ENCODE measurements around the gene CORO7. TPM values are rescaled to one million over a fixed set of nuclear protein-coding genes. Genes with fewer than 3 reads are reported as not detected.

The CORO7 gene
- polyA plus RNA-seq, 3 donors: 10.1 to 23.6 (median 18.6) TPM

- H3K27ac ChIP-seq (ENCODE audit: low read depth, low read length): no peak overlapping the region
- WGBS, 3 donors: 85 to 90% (median 89%) methylated on average over 9 of the region's 9 CpGs
These were observed 14.6 kb upstream of the CORO7 start for GRCh38 chr16:4431023-4431422.

GRCh38 chr16:4428500-4428899 lies 12.1 kb upstream of the CORO7 start:
- H3K27ac ChIP-seq (ENCODE audit: low read depth, low read length): no peak overlapping the region
- WGBS, 3 donors: 86 to 94% (median 89%) methylated on average over 7 of the region's 7 CpGs

GRCh38 chr16:4426722-4427372 lies 10.5 kb upstream of the CORO7 start:
- H3K27ac ChIP-seq (ENCODE audit: low read depth, low read length): no peak overlapping the region
- WGBS, 3 donors: 84 to 93% (median 92%) methylated on average over 12 of the region's 12 CpGs

GRCh38 chr16:4426021-4426684 lies 9.8 kb upstream of the CORO7 start:
- H3K27ac ChIP-seq (ENCODE audit: low read depth, low read length): no peak overlapping the region
- 2 to 3% (median 3%) methylated on average over 29 to 31 of the region's 31 CpGs for WGBS, 3 donors

- peak within 1 kb of the TSS; percentile 68 for H3K27ac ChIP-seq (ENCODE audit: low read depth, low read length)
- WGBS, 3 donors: 0% methylated on average over 61 to 68 of the region's 68 CpGs
These were observed 9.1 kb upstream of the CORO7 start, which contains the start of gene DNAJA3 for GRCh38 chr16:4425378-4426020. Gene DNAJA3 (plus strand): TSS chr16:4425868. CDS start chr16:4425882, 14 bp downstream.

- H3K27ac ChIP-seq (ENCODE audit: low read depth, low read length): no peak overlapping the region
- WGBS, 3 donors: 66 to 82% (median 72%) methylated on average over 8 of the region's 8 CpGs
These were observed 4.2 kb upstream of the CORO7 start for GRCh38 chr16:4420505-4421105.

GRCh38 chr16:4419402-4419959 lies 3.1 kb upstream of the CORO7 start:
- WGBS, 3 donors: 71 to 88% (median 84%) methylated on average over 7 of the region's 7 CpGs
- H3K27ac ChIP-seq (ENCODE audit: low read depth, low read length): no peak overlapping the region

GRCh38 chr16:4415538-4416199 lies 727 bp downstream of the CORO7 start:
- WGBS, 3 donors: 1 to 2% (median 1%) methylated on average over 35 to 44 of the region's 44 CpGs
- H3K27ac ChIP-seq (ENCODE audit: low read depth, low read length): peak overlapping the region; percentile 36

- 74 to 90% (median 76%) methylated on average over 7 of the region's 7 CpGs for WGBS, 3 donors
These were observed 2.0 kb downstream of the CORO7 start for GRCh38 chr16:4414187-4414917.

GRCh38 chr16:4412854-4413253 lies 3.5 kb downstream of the CORO7 start:
- H3K27ac ChIP-seq (ENCODE audit: low read depth, low read length): no peak overlapping the region
- WGBS, 3 donors: 93 to 98% (median 95%) methylated on average over 4 of the region's 4 CpGs

More at GRCh38 chr16:4414187-4414917, 2.0 kb downstream of the CORO7 start:
- no peak overlapping the region for H3K27ac ChIP-seq (ENCODE audit: low read depth, low read length)

GRCh38 chr16:4412159-4412558 lies 4.2 kb downstream of the CORO7 start:
- H3K27ac ChIP-seq (ENCODE audit: low read depth, low read length): no peak overlapping the region
- 87 to 96% (median 89%) methylated on average over 8 of the region's 8 CpGs for WGBS, 3 donors

GRCh38 chr16:4411684-4412083 lies 4.7 kb downstream of the CORO7 start:
- H3K27ac ChIP-seq (ENCODE audit: low read depth, low read length): no peak overlapping the region
- 60 to 82% (median 74%) methylated on average over 16 of the region's 16 CpGs for WGBS, 3 donors

- no peak overlapping the region for H3K27ac ChIP-seq (ENCODE audit: low read depth, low read length)
- 65 to 75% (median 69%) methylated on average over 15 of the region's 15 CpGs for WGBS, 3 donors
These were observed 5.9 kb downstream of the CORO7 start for GRCh38 chr16:4410335-4411075.

GRCh38 chr16:4409081-4409932 lies 7.1 kb downstream of the CORO7 start:
- 87 to 93% (median 91%) methylated on average over 19 of the region's 19 CpGs for WGBS, 3 donors
- H3K27ac ChIP-seq (ENCODE audit: low read depth, low read length): no peak overlapping the region

GRCh38 chr16:4408323-4408690 lies 8.1 kb downstream of the CORO7 start:
- WGBS, 3 donors: 66 to 86% (median 73%) methylated on average over 10 of the region's 10 CpGs
- no peak overlapping the region for H3K27ac ChIP-seq (ENCODE audit: low read depth, low read length)

Data from adipose tissue (tissue), 3 donors.